GM21423 (cell line): ENCODE data around the gene RHOXF1.
"Not testable (repeated sequence)": the region's sequence is repeated elsewhere in the genome, so short reads cannot be mapped to it uniquely, and the experiment has no call there.

Experiments used
- ATAC-seq: cut with Tn5 transposase; IDR thresholded peaks from one replicate; pipeline ENCODE4 v1.9.1; 2021; ENCODE audit warnings: mild to moderate bottlenecking, moderate library complexity; ENCODE audit not compliant: unreplicated experiment

The RHOXF1 gene, protein sequence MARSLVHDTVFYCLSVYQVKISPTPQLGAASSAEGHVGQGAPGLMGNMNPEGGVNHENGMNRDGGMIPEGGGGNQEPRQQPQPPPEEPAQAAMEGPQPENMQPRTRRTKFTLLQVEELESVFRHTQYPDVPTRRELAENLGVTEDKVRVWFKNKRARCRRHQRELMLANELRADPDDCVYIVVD

GRCh38 chrX:120115438-120115963, at the start of gene RHOXF1:
RHOXF1 (minus strand) TSS chrX:120115913; CDS start chrX:120115862, 51 bp downstream.
- no peak for ATAC-seq

GRCh38 chrX:120159086-120159485, 43.4 kb upstream of the RHOXF1 start:
- ATAC-seq, result not testable (repeated sequence)

GRCh38 chrX:120158313-120158712, 42.6 kb upstream of the RHOXF1 start, which contains the start of gene RHOXF2:
RHOXF2 (plus strand) TSS chrX:120158613; CDS start chrX:120158751, 138 bp downstream.
- ATAC-seq, result not testable (repeated sequence)

DNA sequence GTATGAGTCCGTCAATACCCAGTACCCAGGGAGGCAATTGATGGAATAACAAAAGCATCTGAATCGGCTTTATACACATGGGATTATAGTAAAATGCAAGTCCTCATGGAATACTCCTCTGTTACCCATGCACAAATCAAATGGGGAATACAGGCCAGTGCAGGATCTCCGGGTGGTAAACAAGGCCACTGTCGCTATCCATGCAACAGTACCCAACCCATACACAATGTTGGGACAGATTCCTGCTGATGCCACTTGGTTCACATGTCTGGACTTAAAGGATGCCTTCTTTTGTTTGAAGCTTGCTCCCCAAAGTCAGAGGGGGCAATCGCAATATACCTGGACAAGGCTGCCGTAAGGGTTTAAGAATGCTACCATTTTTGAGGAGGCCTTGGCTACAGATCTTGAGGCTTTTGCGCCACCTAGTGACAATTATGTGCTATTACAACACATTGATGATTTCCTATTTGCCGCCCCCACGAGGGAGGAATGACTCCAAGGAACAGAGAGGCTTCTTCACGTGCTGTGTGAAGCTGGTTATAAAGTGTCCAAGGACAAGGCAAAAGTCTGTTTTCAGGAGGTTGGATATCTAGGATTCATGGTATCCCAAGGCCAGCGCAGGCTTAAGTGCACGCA, 34.5 kb upstream of the RHOXF1 start:
- ATAC-seq, result not testable (repeated sequence)

DNA sequence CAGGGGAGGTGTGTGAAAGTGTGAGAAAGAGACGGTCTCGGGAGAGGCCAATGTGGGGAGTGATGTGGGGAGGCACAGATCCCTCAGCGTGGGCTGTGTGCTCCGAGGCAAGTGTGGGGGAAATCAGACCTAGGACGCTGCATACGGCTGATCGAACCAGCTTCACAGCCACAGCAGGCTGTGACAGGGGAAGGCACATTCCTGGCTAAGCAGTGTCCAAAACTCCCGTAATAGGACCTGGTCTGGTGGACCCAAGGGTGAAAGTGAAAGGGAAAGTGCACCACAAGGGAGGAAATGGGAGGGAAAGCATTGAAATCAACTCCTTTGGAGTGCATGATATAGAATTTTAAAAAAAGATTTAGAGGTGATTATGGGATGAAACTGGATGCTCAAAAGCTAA, 31.8 kb upstream of the RHOXF1 start:
- no peak for ATAC-seq

DNA sequence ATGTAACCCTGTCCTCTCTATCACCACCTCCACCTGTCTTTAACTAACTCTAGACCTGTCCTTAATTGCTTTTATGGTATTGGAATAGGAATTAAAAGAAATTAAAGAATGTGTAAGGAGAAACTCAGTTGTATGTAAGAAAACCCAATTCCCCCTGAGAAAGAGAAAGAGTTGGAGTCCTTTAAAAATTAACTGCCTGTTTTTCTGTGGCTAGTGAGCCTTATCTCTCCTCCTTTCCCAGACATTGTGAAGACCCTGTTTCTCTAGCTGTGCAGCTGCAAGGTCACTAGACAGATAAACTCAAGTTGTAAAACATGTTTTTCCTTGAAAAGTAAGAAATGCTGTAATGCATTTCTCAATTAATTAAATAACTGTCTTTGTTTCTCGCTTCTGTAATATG, 30.6 kb upstream of the RHOXF1 start:
- ATAC-seq, result not testable (repeated sequence)

- ATAC-seq, result no peak
Observed at GRCh38 chrX:120145295-120145925, 29.7 kb upstream of the RHOXF1 start.

DNA sequence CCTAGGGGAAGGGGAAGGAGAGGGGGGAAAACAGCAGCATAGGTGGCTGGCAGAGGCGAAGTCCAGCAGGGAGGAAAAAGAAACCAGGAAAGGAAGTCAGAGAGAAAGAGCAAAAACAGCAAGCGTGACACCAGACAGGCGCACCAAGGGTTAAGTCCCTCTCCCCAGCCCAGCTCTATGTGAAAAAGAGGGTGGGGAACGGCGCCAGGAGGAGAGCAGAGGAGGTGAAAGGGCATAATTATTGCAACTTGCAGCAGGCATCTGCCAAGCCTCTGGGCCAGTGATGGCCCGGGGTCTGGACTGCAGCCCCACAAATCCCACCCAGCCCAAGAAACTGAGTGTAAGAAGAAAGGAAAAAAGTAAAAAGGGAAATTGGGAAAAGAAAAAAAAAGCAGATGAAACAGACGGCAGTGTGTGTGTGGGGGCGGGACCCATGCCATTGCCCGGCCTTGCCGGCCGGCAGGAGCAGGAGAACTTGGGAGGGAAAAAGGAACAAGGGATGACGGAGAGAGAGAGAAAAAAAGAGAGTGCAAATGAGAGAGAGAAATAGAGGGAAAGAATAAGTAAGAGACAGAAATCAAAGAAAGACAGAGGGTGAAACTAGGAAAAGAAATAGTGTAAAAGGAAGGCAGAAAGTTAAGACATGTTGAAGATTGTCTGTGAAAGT, 28.6 kb upstream of the RHOXF1 start:
- ATAC-seq, result no peak

- ATAC-seq, result no peak
Observed at GRCh38 chrX:120140293-120140981, 24.7 kb upstream of the RHOXF1 start.

GRCh38 chrX:120137439-120137838, 21.7 kb upstream of the RHOXF1 start:
- no peak for ATAC-seq

GRCh38 chrX:120136840-120137239, 21.1 kb upstream of the RHOXF1 start:
- no peak for ATAC-seq

DNA sequence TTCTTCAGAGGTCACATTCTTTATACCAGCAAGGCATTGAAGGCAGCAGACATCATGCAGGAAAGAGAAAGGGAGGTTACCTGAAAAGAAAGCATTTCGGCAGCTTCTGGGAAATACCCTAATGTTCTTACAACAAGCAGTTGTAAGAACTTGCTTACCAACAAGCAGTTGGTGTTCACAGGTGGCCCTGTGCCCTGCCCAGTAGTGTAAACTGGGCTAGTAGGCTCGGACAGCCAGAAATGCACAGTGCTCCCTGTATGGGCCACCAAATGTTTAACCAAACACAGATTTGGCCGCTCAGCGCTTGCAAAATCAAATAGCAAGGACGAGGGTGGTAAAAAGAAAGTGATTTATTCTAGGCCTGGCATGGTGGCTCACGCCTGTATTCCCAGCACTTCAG, 20.4 kb upstream of the RHOXF1 start:
- ATAC-seq, result no peak

DNA sequence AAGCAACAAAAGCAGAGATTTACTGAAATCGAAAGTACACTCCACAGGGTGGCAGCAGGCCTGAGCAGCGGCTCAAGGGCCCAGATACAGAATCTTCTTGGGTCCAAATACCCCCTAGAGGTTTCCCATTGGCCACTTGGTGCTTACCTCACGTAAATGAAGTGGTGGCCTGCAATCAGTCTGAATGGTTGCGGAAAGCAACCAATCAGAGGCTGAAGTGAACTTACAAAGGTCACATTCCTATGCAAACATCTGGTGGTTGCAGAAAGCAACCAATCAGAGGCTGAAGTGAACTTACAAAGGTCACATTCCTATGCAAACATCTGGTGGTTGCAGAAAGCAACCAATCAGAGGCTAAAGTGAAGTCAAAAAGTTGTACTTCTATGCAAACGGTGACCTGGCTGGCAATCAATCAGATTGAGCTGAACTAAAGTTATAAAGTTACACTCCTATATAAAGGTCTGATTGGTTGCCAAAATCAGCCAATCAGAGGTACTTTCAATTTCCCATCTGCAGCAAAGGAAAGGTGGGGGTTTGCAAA, 12.7 kb upstream of the RHOXF1 start:
- ATAC-seq, result not testable (repeated sequence)

DNA sequence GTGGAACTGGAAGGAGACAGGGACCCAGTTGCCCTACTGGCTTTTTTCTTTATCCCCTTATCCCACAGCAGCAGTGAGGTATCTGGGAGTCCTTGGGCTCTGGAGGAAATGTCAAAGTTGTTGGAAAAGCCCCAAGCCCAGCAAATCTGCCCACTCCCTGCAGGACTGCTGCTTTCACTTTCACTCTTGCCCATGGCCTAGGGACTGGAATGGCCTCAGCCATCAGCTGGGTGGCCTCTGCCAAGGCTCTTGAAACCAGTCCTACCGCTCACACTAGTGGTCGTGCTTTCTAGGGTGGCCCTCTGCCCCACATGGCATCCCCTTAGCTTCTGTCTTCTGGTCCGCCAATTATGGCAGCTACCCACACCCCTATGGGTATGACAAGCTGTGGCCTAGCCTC, 9.7 kb upstream of the RHOXF1 start:
- no peak for ATAC-seq

GRCh38 chrX:120120223-120120622, 4.5 kb upstream of the RHOXF1 start:
- no peak for ATAC-seq

DNA sequence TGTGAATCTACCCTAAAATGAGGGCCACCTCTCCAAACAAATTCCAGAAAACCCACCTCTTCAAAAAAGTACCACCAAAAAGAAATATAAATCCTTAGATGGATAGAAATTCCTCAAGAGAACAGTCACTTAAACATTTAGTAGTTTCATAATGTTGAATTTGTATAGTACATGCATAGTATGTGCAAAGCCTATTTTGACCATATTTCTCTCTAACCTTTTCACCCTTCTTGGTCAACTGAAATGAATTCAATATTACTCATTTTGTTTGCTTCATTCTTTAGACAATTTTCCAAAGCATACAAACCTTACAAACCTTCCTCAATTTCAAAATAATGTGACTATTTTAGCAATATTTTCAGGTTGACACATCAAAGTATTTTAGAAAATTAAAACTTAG, 4.1 kb downstream of the RHOXF1 start:
- ATAC-seq, result no peak

DNA sequence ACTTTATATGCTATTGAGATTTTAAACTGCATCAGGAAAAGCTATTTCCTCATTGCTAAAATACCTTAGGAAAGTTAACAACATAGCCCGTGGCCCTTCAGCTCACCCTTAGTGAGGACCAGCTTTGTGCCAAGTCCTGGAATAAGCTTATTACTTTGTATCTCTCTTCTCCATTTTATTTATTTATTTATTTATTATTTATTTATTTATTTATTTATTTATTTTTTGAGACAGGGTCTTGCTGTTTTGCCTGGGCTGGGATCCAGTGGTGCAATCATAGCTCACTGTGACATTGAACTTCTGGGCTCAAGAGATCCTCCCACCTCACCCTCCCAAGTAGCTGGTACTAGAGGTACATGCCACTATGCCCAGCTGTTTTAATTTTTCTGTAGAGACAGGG, 6.3 kb downstream of the RHOXF1 start:
- ATAC-seq, result no peak

DNA sequence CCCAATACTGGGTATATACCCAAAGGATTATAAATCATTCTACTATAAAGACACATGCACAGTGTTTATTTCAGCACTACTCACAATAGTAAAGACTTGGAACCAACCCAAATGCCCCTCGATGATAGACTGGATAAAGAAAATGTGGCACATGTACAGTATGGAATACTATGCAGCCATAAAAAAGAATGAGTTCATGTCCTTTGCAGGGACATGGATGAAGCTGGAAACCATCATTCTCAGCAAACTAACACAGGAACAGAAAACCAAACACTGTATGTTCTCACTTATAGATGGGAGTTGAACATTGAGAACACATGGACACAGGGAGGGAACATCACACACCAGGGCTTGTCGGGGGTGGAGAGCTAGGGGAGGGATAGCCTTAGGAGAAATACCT, 11.0 kb downstream of the RHOXF1 start:
- not testable (repeated sequence) for ATAC-seq

DNA sequence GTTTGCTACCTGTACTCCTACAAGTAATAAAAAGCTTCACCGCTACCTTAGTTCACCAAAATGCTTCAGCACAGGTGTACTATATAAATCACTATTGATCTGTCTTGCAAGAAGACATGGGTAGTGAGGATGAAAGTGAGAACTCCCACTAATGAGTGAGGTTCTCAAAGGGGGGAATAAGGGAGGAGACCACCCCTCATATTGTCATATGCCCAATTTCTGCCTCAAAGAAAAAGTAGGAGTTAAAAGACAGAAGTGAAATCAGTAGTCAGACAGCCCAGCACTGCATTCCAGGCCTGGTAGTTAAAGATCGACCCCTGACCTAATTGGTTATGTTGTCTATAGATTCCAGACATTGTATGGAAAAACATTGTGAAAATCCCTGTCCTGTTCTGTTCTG, 14.7 kb downstream of the RHOXF1 start:
- not testable (repeated sequence) for ATAC-seq

DNA sequence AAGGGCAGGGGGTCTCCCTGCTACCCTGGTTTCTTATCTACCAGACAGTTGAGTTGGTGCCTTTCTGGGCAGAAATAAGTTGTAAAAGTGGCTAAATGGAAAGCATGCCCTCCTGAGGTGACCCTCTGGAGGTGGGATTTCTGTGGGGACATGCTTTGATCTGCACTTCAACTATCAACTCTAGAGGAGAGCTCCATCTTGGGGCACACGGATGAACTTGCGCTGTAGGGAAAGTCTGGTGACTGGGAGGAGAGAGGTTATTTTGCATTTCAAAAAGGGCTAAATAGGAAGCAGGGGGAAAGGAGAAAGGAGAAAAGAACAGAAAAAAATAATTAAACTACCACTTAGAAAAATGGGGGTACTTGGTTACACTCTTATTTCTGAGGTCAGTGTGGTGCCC, 25.5 kb downstream of the RHOXF1 start:
- ATAC-seq, result no peak
